H1 (cell line): Measurements from ENCODE around the gene CCT4. TPM values are rescaled to one million over a fixed set of nuclear protein-coding genes. Genes with fewer than 3 reads are reported as not detected.

Experiments used
- CBX8 ChIP-seq: fragments of 300-800, 300-1000 bp; sonication (generic); IDR thresholded peaks from 2 replicates; pipeline ENCODE4 v1.7.1; 2016; ENCODE audit warnings: low read depth, low read length, borderline replicate concordance
- CEBPB ChIP-seq: IDR thresholded peaks from 2 replicates; pipeline ENCODE4 v1.6.1; 2012; ENCODE audit warnings: low read depth, low read length
- CHD1 ChIP-seq: IDR thresholded peaks from 2 replicates; pipeline ENCODE4 v1.6.1; 2012; ENCODE audit warnings: low read depth, low read length, improper control_type of control experiment
- CREB1 ChIP-seq: IDR thresholded peaks from 2 replicates; pipeline ENCODE4 v1.6.1; 2012; ENCODE audit warnings: inconsistent platforms
- KDM5A ChIP-seq: fragments of 200-600 bp; IDR thresholded peaks from 2 replicates; pipeline ENCODE4 v1.7.1; 2012; ENCODE audit warnings: mild to moderate bottlenecking, low read length, inconsistent platforms, mixed read lengths
- POLR2A ChIP-seq, 2 experiments: IDR thresholded peaks; 1 replicate in 1 of 2; 2 replicates in 1 of 2; pipeline ENCODE4 v1.6.1; 2011; ENCODE audit warnings: low read depth in 2 of 2, low read length in 2 of 2, mild to moderate bottlenecking in 2 of 2; ENCODE audit errors: control extremely low read depth in 1 of 2
- RNF2 ChIP-seq: fragments of 200-900, 300-1000 bp; sonication (generic); IDR thresholded peaks from 2 replicates; pipeline ENCODE4 v1.7.1; 2016; ENCODE audit warnings: borderline replicate concordance, low read depth, mild to moderate bottlenecking, antibody characterized with exemption, low read length; ENCODE audit not compliant: poor library complexity, severe bottlenecking; ENCODE audit errors: missing control alignments
- SRF ChIP-seq: IDR thresholded peaks from 2 replicates; pipeline ENCODE4 v1.6.1; 2011; ENCODE audit warnings: mild to moderate bottlenecking, low read depth, low read length, moderate library complexity
- polyA plus RNA-seq, 7 experiments: library from polyadenylated mRNA; depleted of rRNA in 3 of 7; stranded (reverse) in 5 of 7; unstranded in 2 of 7; fragments of >200 nt in 5 of 7; fragments of 200-250 nt in 2 of 7; gene quantifications; 1 replicate in 5 of 7; 2 replicates in 1 of 7; 4 replicates in 1 of 7; pipeline versions ENCODE4 v1.2.1 to v1.2.3, GENCODE V29; 2011 to 2013; ENCODE audit warnings: missing spikeins in 2 of 7, mixed read lengths in 2 of 7
- total RNA-seq: library from RNA; stranded (reverse); fragmentation: NEBNext Ultra II Directional; extraction: Animal tissue kit (Norgen Biotek cat#: 25700); gene quantifications from 2 replicates; pipeline ENCODE4 v1.2.1, GENCODE V29; 2021
- TF ChIP-seq, protein P1 (sequence below): fragments of 300-600 bp; sonication (generic); IDR thresholded peaks from 2 replicates; pipeline ENCODE4 v1.7.1; 2012; ENCODE audit warnings: low read length, moderate library complexity, mild to moderate bottlenecking, inconsistent platforms; ENCODE audit not compliant: insufficient replicate concordance
- TF ChIP-seq, protein P2 (sequence below): IDR thresholded peaks from 2 replicates; pipeline ENCODE4 v1.6.1; 2011; ENCODE audit warnings: low read depth, mild to moderate bottlenecking, low read length; ENCODE audit not compliant: insufficient read depth

Gene CCT4
- total and polyA plus RNA-seq, 2 of the 8 experiments (the other 6 are each of a cell fraction or from before 2014, with no cell fraction given) = 129 to 359 TPM

DNA sequence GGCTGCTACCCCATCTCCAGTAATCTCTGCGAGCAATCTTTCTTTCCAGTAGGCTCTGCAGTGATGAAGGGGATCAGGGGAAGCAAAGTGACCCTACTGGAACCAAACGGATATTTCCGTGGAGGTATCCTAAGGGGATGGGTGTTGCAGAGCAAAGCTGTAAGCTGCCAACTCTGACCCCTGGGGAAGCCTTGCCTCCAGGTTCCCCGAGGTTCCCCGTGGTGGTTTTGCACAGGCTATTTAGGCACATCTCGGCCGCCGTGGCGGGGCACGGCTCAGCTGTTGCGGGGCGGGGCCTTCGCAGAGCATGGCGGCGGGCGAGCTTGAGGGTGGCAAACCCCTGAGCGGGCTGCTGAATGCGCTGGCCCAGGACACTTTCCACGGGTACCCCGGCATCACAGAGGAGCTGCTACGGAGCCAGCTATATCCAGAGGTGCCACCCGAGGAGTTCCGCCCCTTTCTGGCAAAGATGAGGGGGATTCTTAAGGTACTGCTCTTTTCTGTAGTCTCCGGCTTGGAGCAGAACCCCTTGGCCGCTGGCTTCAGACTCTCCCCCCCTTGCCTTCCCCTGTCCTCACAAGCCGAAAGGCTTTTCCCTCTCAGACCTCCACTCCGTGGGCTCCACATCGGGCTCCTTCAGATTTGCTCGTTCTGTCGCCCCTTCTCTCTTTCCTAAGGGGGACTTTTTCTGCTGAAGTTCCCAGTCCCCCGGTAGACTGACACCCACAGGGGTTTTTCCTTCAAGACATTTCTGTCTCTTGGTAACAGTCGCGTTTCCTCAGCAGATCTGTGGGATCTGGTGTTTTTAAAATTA lies 17.1 kb upstream of the CCT4 start, which contains the start of gene COMMD1 (continued):
- TF ChIP-seq, protein P1, sequence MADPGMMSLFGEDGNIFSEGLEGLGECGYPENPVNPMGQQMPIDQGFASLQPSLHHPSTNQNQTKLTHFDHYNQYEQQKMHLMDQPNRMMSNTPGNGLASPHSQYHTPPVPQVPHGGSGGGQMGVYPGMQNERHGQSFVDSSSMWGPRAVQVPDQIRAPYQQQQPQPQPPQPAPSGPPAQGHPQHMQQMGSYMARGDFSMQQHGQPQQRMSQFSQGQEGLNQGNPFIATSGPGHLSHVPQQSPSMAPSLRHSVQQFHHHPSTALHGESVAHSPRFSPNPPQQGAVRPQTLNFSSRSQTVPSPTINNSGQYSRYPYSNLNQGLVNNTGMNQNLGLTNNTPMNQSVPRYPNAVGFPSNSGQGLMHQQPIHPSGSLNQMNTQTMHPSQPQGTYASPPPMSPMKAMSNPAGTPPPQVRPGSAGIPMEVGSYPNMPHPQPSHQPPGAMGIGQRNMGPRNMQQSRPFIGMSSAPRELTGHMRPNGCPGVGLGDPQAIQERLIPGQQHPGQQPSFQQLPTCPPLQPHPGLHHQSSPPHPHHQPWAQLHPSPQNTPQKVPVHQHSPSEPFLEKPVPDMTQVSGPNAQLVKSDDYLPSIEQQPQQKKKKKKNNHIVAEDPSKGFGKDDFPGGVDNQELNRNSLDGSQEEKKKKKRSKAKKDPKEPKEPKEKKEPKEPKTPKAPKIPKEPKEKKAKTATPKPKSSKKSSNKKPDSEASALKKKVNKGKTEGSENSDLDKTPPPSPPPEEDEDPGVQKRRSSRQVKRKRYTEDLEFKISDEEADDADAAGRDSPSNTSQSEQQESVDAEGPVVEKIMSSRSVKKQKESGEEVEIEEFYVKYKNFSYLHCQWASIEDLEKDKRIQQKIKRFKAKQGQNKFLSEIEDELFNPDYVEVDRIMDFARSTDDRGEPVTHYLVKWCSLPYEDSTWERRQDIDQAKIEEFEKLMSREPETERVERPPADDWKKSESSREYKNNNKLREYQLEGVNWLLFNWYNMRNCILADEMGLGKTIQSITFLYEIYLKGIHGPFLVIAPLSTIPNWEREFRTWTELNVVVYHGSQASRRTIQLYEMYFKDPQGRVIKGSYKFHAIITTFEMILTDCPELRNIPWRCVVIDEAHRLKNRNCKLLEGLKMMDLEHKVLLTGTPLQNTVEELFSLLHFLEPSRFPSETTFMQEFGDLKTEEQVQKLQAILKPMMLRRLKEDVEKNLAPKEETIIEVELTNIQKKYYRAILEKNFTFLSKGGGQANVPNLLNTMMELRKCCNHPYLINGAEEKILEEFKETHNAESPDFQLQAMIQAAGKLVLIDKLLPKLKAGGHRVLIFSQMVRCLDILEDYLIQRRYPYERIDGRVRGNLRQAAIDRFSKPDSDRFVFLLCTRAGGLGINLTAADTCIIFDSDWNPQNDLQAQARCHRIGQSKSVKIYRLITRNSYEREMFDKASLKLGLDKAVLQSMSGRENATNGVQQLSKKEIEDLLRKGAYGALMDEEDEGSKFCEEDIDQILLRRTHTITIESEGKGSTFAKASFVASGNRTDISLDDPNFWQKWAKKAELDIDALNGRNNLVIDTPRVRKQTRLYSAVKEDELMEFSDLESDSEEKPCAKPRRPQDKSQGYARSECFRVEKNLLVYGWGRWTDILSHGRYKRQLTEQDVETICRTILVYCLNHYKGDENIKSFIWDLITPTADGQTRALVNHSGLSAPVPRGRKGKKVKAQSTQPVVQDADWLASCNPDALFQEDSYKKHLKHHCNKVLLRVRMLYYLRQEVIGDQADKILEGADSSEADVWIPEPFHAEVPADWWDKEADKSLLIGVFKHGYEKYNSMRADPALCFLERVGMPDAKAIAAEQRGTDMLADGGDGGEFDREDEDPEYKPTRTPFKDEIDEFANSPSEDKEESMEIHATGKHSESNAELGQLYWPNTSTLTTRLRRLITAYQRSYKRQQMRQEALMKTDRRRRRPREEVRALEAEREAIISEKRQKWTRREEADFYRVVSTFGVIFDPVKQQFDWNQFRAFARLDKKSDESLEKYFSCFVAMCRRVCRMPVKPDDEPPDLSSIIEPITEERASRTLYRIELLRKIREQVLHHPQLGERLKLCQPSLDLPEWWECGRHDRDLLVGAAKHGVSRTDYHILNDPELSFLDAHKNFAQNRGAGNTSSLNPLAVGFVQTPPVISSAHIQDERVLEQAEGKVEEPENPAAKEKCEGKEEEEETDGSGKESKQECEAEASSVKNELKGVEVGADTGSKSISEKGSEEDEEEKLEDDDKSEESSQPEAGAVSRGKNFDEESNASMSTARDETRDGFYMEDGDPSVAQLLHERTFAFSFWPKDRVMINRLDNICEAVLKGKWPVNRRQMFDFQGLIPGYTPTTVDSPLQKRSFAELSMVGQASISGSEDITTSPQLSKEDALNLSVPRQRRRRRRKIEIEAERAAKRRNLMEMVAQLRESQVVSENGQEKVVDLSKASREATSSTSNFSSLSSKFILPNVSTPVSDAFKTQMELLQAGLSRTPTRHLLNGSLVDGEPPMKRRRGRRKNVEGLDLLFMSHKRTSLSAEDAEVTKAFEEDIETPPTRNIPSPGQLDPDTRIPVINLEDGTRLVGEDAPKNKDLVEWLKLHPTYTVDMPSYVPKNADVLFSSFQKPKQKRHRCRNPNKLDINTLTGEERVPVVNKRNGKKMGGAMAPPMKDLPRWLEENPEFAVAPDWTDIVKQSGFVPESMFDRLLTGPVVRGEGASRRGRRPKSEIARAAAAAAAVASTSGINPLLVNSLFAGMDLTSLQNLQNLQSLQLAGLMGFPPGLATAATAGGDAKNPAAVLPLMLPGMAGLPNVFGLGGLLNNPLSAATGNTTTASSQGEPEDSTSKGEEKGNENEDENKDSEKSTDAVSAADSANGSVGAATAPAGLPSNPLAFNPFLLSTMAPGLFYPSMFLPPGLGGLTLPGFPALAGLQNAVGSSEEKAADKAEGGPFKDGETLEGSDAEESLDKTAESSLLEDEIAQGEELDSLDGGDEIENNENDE = no peak
- TF ChIP-seq KDM5A (peak; percentile 35; the same call in 1 of the 2 replicates), POLR2A (IDR thresholded peaks at IDR 0.05; ENCODE audit: control extremely low read depth in 1 of 2, low read depth in 2 of 2, low read length in 2 of 2) (peak; percentile 70 to 87), CBX8 (no peak), CREB1 (no peak; the same call in 1 of the 2 replicates), SRF (no peak), RNF2 (no peak), CEBPB (no peak), CHD1 (no peak)
- TF ChIP-seq, protein P2, sequence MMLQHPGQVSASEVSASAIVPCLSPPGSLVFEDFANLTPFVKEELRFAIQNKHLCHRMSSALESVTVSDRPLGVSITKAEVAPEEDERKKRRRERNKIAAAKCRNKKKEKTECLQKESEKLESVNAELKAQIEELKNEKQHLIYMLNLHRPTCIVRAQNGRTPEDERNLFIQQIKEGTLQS = no peak
